NB4 (cell line): ENCODE results near the gene STRAP.

ENCODE experiments used
- DNase-seq: peaks from one replicate; pipeline ENCODE4 v3.0.0; 2010; ENCODE audit warnings: low read depth
- H3K4me3 ChIP-seq: one replicate; pipeline ENCODE4 v1.5.1; 2011; ENCODE audit warnings: mild to moderate bottlenecking, low read depth, low read length, moderate library complexity
- MYC ChIP-seq: IDR thresholded peaks from 2 replicates; pipeline ENCODE4 v1.6.1; 2011; ENCODE audit warnings: low read depth, low read length
- POLR2A ChIP-seq: IDR thresholded peaks from 2 replicates; pipeline ENCODE4 v1.6.1; 2011; ENCODE audit warnings: mild to moderate bottlenecking; ENCODE audit not compliant: insufficient read length; ENCODE audit errors: extremely low read depth
- TF ChIP-seq, protein P1 (sequence below): IDR thresholded peaks from 2 replicates; pipeline ENCODE4 v1.6.1; 2011; ENCODE audit warnings: low read depth, low read length
- TF ChIP-seq, protein P2 (sequence below): IDR thresholded peaks from one replicate; pipeline ENCODE4 v1.5.1; 2012; ENCODE audit warnings: low read depth, low read length

Gene STRAP

DNA sequence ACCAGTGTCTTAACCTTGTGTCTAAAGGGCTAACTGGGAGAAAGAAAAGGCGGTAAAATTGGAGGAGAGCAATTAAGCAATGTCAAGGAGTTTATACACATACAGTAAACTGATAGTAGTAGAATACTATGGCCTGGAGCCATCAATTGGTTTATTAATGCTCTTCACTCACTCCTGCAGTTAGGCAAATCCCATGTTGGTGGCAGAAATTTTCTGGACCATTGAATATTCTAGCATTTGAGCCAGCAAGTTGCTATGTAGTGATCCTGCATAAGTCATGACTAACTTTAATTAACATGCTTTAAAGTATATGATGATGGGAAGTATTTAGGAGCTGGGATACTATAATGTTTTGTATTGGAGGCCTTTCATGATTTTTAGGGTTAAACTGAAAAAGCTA lies 14.7 kb downstream of the STRAP start:
- H3K4me3 ChIP-seq: no peak overlapping the region
- DNase-seq: no peak

DNA sequence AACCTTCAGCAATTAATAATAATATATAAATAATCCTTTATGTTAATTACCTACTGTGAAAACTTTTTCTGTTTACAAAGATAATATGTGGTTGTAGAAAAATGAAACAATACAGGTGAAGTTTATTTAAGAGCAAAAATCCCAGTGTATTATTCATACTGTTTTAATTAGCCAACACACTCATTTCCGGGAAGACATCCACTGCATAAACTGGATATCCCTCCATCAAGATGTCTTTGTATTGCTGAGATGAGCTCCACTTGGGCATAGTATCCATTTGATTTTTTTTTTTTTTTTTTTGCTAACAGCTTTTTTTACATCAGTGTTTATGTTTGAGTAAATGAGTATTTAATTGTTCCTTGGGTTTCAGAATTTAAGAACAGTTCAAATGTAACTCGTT lies 15.2 kb downstream of the STRAP start:
- no peak for DNase-seq
- no peak overlapping the region for H3K4me3 ChIP-seq
- TF ChIP-seq, protein P1, sequence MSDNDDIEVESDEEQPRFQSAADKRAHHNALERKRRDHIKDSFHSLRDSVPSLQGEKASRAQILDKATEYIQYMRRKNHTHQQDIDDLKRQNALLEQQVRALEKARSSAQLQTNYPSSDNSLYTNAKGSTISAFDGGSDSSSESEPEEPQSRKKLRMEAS: no peak
- TF ChIP-seq MYC (no peak), POLR2A (no peak)
- TF ChIP-seq, protein P2, sequence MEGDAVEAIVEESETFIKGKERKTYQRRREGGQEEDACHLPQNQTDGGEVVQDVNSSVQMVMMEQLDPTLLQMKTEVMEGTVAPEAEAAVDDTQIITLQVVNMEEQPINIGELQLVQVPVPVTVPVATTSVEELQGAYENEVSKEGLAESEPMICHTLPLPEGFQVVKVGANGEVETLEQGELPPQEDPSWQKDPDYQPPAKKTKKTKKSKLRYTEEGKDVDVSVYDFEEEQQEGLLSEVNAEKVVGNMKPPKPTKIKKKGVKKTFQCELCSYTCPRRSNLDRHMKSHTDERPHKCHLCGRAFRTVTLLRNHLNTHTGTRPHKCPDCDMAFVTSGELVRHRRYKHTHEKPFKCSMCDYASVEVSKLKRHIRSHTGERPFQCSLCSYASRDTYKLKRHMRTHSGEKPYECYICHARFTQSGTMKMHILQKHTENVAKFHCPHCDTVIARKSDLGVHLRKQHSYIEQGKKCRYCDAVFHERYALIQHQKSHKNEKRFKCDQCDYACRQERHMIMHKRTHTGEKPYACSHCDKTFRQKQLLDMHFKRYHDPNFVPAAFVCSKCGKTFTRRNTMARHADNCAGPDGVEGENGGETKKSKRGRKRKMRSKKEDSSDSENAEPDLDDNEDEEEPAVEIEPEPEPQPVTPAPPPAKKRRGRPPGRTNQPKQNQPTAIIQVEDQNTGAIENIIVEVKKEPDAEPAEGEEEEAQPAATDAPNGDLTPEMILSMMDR: no peak

More for the DNA sequence above, 14.7 kb downstream of the STRAP start:
- TF ChIP-seq MYC: no peak
- TF ChIP-seq, protein P1: no peak
- TF ChIP-seq, protein P2: no peak
- no peak for TF ChIP-seq POLR2A

DNA sequence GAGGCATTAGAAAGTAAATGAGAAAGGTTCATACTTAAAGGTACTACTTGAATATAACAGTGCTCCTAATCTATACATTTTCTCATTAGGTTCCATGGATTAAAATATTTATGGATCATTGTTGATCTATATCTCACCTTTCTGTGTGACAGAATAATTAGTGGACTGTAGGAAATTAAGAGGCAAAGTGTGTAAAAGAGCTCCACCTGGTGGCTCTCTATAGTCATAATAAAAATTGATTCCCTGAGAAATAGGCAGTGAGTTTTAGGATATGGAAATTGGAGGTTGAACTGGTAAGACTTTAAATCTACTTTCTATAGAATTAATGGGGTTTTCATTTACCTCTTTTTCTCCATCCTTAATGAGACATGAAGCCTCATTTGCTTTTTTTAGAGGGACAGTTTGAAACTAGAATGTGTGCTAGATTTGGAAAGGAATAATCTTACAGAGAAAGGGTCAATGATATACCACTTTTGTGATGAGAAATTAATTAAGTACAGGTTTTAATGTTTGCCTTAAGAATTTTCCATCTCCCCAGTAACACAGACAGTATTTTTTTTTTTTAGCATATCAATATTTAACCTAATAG lies 17.2 kb downstream of the STRAP start:
- no peak overlapping the region for H3K4me3 ChIP-seq
- TF ChIP-seq, protein P1: no peak
- TF ChIP-seq, protein P2: peak; percentile 37
- TF ChIP-seq MYC: no peak
- TF ChIP-seq POLR2A: no peak
- DNase-seq: peak; percentile 43

DNA sequence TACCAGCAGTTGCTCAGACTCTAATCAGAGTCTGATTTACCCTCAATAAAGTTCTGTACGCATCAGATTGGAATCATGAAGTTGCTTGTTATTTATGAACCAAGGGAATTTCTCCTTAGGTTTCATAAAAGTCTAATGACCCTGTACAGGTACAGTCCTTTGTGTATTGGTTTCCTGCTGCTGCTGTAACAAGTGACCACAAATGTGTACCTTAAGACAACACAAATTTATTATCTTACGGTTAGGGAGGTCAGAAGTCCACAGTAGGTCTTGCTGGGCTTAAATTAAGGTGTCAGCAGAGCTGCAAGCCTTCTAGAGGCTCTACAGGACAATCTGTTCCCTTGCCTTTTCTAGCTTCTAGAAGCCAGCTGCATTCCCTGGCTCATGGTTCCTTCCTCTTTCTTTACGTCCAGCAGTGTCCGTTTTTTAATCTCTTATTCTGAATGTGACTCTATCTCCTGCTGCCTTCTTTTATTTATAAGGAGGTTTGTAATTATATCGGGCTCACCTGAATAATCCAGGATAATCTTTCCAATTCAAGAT lies 22.3 kb downstream of the STRAP start:
- no peak for DNase-seq
- H3K4me3 ChIP-seq: no peak overlapping the region
- TF ChIP-seq POLR2A (no peak), MYC (no peak)
- TF ChIP-seq, protein P2: no peak
- TF ChIP-seq, protein P1: no peak

DNA sequence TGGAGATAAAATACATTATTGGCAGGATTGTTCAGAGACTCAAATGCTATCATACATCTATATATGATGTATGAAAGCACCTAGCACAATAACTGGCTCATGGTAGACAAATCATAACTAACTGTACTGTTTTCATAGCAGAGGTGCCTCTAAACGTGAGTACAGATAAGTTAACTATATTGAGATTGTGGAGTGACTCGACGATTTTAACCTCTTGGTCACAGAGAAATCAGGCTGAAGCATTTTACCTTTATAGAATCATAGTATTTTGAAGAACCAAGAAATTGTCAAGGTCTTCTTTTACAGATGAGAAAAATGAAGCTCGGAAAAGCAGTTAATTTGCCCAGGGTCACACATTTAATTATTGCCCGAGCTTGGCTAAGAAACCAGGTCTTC lies 28.3 kb downstream of the STRAP start:
- DNase-seq: no peak
- TF ChIP-seq MYC: no peak
- TF ChIP-seq, protein P2: no peak
- TF ChIP-seq, protein P1: no peak
- peak overlapping the region; percentile 54 for H3K4me3 ChIP-seq
